Fibroblast of skin of right biceps (primary cell): ENCODE data around the gene KAT6B.

Experiments used
- DNase-seq: peaks from one replicate; pipeline ENCODE4 v3.0.0-alpha.2; 2013

The KAT6B gene

GRCh38 chr10:74925291-74925690 lies 98.9 kb downstream of the KAT6B start:
- peak; percentile 20 for DNase-seq

DNA sequence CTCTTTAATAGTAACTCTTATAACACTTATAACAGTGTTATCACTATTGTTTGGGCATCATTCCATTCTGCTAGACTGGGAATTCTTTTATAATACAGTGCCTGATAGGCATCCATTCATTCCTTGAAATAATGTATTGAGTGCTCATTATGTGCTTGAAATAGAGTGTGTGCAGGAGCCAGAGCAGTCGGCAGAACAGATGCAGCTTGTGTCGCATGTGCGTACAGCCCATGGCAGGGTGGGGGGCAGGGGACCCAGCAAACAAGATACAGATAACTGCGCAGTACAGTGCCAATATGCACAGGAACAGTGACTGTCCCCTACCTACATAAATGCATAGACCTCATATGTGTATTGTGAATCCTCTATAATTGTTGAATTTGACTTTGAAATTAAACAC lies 99.3 kb downstream of the KAT6B start:
- no peak for DNase-seq

GRCh38 chr10:74926791-74927585 lies 100.6 kb downstream of the KAT6B start:
- DNase-seq: no peak

DNA sequence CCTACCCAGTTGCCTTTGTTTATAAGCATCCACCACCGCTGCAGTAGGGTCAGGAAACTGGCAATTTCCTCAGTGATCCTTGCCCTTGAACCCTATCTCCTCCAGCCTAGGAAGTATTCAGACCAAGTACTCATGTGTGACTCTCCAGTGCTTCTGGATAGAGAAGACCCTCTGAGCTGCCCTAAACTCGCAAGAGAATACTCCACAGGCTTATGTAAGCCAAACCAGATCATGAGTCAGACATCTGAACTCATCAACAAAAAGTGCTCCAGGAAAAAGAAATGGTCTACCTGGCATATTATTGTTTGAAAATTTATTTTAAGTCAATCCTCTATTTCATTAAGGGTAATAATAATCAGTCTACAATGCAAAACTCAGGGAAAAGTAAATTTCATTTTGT lies 101.3 kb downstream of the KAT6B start:
- DNase-seq: peak; percentile 48

DNA sequence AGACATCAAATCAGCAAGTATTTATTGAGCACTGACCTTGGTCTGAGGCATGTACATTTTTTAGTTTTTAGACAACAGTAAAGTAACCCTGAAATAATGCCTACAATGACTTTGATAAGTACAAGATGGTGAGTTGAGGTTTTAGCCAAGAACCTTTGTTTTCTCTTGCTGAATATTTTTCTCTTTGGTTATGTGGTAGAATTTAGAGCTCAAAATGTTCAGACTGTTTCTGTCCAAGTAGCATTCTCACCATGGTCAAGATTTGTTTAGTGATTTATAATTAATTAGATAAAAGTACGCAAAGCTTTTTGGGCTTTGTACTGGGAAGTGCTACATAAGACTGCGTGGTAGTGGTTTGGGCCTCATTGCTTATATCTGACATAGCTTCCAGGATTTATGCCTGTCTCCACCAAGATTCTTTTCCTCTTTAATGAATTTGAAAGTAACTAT lies 102.4 kb downstream of the KAT6B start:
- DNase-seq: peak; percentile 39

- peak; percentile 36 for DNase-seq
Measured at GRCh38 chr10:74929197-74929596, 102.8 kb downstream of the KAT6B start.

GRCh38 chr10:74930965-74931364 lies 104.6 kb downstream of the KAT6B start:
- DNase-seq: no peak

- no peak for DNase-seq
Measured at GRCh38 chr10:74932648-74933047, 106.2 kb downstream of the KAT6B start.

GRCh38 chr10:74934100-74934812 lies 107.9 kb downstream of the KAT6B start:
- DNase-seq: no peak

- DNase-seq: peak; percentile 68
Measured at GRCh38 chr10:74936577-74937265, 110.3 kb downstream of the KAT6B start.

- no peak for DNase-seq
Measured at GRCh38 chr10:74937266-74937856, 111.0 kb downstream of the KAT6B start.

DNA sequence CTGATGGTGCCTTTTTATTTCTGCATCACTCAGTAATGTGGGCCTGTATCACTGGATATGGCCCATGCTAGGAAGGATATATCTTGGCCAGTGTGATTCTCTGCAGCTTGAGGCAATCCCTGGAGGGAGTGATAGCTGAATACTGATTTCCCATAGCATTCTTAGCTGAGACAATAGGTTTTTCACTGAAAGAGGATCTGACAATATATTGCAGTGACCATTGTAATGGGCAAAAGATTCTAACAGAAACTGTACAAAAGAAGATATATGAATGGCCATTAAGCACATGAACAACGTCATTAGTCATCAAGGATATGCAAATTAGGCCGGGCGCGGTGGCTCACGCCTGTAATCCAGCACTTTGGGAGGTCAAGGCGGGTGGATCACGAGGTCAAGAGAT lies 117.8 kb downstream of the KAT6B start:
- no peak for DNase-seq

DNA sequence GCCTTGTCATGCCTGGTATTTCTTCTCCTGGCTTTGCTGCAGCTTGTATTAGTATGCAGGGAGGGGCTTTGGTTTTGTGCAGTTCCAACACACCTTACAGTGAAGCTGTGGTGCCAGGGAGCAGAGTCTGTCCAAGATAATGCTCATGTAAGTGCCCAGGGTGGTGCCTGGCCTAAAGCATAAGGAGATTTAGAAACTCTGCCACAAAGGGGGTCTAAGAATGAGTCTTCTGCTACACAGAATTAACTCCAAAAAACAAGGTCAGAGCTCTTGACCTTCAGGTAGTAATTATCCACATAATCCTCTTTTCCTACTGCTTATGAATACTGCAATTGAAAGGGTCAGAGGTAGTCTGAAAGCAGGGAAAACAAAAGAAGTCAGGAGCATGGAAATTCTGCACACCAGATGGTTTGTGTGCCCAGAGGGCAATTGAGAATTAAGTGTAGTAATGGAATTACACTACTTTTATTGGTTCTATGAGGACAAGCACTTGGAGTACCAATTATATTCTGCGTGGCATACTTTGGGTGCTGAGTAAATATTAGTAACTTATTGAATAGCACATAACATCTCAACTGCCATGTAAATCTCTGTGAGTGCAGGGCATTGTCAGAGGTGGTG lies 121.5 kb downstream of the KAT6B start:
- no peak for DNase-seq

GRCh38 chr10:74949034-74949832 lies 122.8 kb downstream of the KAT6B start:
- DNase-seq: peak; percentile 17

DNA sequence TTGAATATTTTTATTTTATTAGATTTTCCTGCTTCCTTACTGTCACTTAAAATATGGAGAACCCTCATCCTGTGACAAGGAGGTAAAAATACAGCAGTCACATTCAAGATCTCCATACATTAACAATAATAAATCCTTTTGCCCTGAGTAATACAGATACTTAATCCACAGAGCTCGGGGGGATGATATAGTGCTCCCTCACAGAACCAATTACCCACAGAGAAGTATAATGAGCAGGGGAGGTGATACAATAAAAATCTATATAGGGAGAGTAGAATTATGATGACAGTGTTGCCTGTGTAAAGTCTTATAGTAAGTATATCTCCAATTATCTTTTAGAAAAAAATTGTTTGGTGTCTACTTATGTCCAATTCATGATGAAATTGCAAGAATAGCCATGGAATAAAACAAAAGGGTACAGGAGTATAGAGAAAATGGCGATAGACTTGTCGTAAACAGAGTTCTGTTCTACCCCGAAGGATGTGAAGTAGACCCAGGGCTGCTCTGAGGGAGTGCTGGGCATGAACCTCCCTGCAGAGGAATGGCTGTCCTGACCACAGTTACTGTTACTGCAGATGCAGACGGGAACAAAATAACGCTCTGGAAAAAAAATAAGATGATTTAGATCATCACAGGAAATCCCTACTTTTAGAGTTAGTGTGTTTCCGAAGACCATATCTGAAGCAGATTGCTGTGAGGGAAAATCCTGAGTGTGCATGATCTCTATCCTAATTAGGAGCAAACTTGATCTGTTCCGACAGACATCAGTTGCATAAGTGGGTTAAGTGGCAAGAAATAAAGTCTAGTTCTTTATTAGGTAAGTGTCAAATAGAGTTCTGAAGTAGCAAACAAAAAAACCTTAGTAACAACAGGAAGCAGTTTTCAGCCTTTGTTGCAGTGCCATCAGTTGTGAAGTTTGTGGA lies 123.7 kb downstream of the KAT6B start:
- peak; percentile 47 for DNase-seq

GRCh38 chr10:74953214-74953613 lies 126.8 kb downstream of the KAT6B start:
- DNase-seq: no peak

DNA sequence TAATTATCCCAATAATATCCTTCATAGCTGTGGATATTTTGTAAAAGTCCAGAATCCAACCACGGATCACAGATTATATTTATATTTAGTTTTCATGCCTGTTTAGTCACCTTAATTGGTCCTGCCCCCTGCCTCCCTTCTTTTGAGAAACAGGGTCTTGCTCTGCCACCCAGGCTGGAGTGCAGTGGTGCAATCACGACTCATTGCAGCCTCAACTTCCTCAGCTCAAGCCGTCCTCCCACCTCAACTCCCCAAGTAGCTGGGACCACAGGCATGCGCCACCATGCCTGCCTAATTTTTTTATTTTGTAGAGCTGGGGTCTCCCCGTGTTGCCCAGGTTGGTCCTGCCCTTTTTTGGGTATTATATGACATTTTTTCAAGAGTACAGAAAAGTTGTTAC lies 129.4 kb downstream of the KAT6B start:
- peak; percentile 52 for DNase-seq

- no peak for DNase-seq
Measured at GRCh38 chr10:74956555-74957111, 130.2 kb downstream of the KAT6B start.

DNA sequence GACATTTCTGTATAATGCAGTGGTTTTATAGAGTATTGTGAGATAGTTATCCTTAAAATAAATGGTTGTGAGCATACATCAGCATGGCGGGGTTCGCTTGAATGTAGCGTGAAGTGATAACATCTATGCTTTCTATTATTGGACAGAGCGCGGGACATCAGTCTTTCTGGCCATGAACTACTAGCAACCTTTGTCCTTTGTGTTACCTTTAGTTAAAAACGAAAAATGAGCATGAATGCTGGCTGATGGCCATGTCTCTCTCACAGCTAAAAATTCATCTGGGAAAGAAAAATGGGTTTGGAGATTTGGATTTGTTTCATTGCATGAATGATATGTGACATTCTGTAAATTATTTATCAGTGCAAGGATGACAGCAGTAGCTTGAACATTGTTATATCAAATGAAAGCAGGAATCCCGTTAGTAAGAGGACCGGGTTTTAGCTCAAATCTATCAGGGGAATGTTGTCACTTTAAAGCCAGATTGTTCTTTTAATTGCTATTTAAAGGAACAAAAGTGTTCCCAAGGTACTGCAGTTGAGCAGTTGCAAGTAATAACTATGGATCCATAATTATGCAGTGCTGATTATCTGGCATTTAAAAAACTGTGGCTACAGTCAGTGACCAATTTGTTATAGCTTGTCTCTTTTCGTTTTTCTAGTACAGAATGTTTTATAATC lies 131.0 kb downstream of the KAT6B start:
- peak; percentile 21 for DNase-seq

DNA sequence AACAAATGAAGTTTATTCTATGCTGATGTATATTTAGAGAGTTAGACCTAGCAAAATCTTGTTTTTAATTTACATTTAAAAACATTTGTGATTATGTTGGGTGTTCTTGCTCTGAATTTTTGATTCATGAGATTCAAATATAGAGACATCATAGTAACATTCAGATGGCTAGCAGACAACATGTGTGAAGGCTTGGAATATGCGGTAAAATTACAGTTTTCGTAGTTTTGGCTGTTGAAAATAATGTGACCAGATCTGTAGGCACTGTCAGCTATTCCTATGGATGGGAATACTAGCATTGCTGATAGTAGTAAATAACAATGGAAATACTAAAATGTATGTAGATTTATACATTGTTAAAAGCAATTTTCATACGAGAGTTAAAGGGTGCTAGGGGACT lies 131.9 kb downstream of the KAT6B start:
- DNase-seq: no peak
